ENCODE data around the gene USH2A. TPM values are rescaled to one million over a fixed set of nuclear protein-coding genes. Genes with fewer than 3 reads are reported as not detected.

USH2A gene
- total and polyA plus RNA-seq, 8 donors = 0.03 to 0.06 (median 0.04) TPM; not detected in 2

- Histone ChIP-seq H3K4me1 (no peaks in the 10 kb centered on the region), H3K27me3 (no peaks in the 10 kb centered on the region), H3K9me3 (no peaks in the 10 kb centered on the region), H3K36me3 (no peaks in the 10 kb centered on the region), H3K27ac (no peak overlapping the region), H3K4me3 (no peak overlapping the region)
- DNase-seq (peak in 1 of 4 donors; percentile 13), ATAC-seq (no peak)
- intact Hi-C loops (cut with DNase I) = no loop called here
- TF ChIP-seq, protein P1, sequence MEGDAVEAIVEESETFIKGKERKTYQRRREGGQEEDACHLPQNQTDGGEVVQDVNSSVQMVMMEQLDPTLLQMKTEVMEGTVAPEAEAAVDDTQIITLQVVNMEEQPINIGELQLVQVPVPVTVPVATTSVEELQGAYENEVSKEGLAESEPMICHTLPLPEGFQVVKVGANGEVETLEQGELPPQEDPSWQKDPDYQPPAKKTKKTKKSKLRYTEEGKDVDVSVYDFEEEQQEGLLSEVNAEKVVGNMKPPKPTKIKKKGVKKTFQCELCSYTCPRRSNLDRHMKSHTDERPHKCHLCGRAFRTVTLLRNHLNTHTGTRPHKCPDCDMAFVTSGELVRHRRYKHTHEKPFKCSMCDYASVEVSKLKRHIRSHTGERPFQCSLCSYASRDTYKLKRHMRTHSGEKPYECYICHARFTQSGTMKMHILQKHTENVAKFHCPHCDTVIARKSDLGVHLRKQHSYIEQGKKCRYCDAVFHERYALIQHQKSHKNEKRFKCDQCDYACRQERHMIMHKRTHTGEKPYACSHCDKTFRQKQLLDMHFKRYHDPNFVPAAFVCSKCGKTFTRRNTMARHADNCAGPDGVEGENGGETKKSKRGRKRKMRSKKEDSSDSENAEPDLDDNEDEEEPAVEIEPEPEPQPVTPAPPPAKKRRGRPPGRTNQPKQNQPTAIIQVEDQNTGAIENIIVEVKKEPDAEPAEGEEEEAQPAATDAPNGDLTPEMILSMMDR (IDR thresholded peaks at IDR 0.05) = no peak
These were observed 239.0 kb downstream of the USH2A start for GRCh38 chr1:216184126-216184680.

DNA sequence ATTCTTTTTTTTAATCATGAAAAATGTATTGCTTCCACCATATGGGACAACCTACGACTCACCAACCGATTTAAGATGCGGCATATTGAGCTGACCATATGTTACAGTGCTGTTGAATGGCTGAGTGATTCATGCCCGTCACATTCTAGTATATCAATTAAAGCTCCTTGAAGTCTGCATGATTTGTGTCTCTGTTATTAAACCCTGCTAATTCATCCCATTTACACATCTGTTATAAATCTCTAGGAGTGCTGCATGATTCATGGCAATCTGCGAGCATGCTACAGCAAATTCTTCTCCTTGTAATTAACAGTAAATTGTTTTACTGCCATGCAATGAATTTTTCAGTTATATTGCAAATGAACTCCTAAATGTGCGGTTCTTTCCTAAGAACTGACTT, 239.8 kb downstream of the USH2A start:
- no peak overlapping the region for H3K4me3 ChIP-seq
- H3K9me3 ChIP-seq = no peaks in the 10 kb centered on the region
- TF ChIP-seq, protein P1 (IDR thresholded peaks at IDR 0.05) = no peak
- no peak overlapping the region for H3K27ac ChIP-seq
- no peaks in the 10 kb centered on the region for H3K4me1 ChIP-seq
- no peaks in the 10 kb centered on the region for H3K36me3 ChIP-seq
- ATAC-seq = no peak
- intact Hi-C loops (cut with DNase I) = no loop called here
- DNase-seq = no peak
- no peaks in the 10 kb centered on the region for H3K27me3 ChIP-seq

- H3K4me3 ChIP-seq = no peak overlapping the region
- ATAC-seq (no peak), DNase-seq (no peak)
- no peaks in the 10 kb centered on the region for H3K36me3 ChIP-seq
- intact Hi-C loops (cut with DNase I) = no loop called here
- no peaks in the 10 kb centered on the region for H3K9me3 ChIP-seq
- no peak overlapping the region for H3K27ac ChIP-seq
- no peaks in the 10 kb centered on the region for H3K27me3 ChIP-seq
- H3K4me1 ChIP-seq = no peaks in the 10 kb centered on the region
- TF ChIP-seq, protein P1 (IDR thresholded peaks at IDR 0.05) = no peak
These were observed 240.2 kb downstream of the USH2A start for GRCh38 chr1:216183007-216183406.

DNA sequence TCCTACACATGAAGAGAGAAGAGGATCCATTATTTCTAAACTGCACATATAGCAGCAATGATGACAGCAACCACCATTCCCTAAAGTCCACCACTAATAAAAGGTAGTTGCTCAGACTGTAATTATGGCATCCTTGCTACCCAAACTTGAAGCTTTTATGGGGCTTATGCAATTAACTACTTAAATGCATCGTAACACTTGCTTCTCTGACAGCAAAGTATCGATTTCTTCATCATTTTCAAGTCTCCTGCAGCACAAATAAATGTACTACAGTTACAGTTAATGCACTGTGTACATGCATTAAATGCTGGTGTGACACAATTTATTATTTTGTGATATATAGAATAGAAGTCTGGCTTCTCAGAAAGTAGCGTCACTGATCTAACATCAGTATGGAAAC, 241.7 kb downstream of the USH2A start:
- H3K9me3 ChIP-seq = no peaks in the 10 kb centered on the region
- H3K4me3 ChIP-seq = no peak overlapping the region
- no peaks in the 10 kb centered on the region for H3K4me1 ChIP-seq
- DNase-seq = no peak
- intact Hi-C loops (cut with DNase I) = no loop called here
- no peaks in the 10 kb centered on the region for H3K27me3 ChIP-seq
- no peak for ATAC-seq
- no peaks in the 10 kb centered on the region for H3K36me3 ChIP-seq
- TF ChIP-seq, protein P1 (IDR thresholded peaks at IDR 0.05) = no peak
- H3K27ac ChIP-seq = no peak overlapping the region

- ATAC-seq = no peak
- no peaks in the 10 kb centered on the region for H3K4me1 ChIP-seq
- no peak overlapping the region for H3K4me3 ChIP-seq
- no peaks in the 10 kb centered on the region for H3K27me3 ChIP-seq
- H3K36me3 ChIP-seq = no peaks in the 10 kb centered on the region
- intact Hi-C loops (cut with DNase I) = no loop called here
- no peaks in the 10 kb centered on the region for H3K9me3 ChIP-seq
- no peak overlapping the region for H3K27ac ChIP-seq
- DNase-seq = peak in 1 of 4 donors; percentile 12
- TF ChIP-seq, protein P1 (IDR thresholded peaks at IDR 0.05) = no peak
These were observed 245.0 kb downstream of the USH2A start for GRCh38 chr1:216178281-216178680.

Data from left lung (tissue), 10 donors.